ENCODE data around the gene FNDC5. TPM values are rescaled to one million over a fixed set of nuclear protein-coding genes. Genes with fewer than 3 reads are reported as not detected.
A peak's percentile ranks its signal among the peaks of the same experiment; 100 is the strongest.

The FNDC5 gene
- total RNA-seq, 1 experiment from 2014 or later, result 4.5 TPM

GRCh38 chr1:32877211-32878110 lies 6.7 kb upstream of the FNDC5 start:
- Histone ChIP-seq H3K4me2 (ENCODE audit: insufficient read depth, insufficient read length, low read length) (no peak overlapping the region), H4K91ac (ENCODE audit: insufficient read length, low read depth, low read length) (no peak overlapping the region), H3K9ac (ENCODE audit: extremely low read depth, insufficient read length, low read length) (no peak overlapping the region), H3K9me3 (ENCODE audit: control insufficient read depth, low read depth, low read length) (no peaks in the 10 kb centered on the region), H2AFZ (ENCODE audit: low read length) (no peak overlapping the region), H2BK15ac (ENCODE audit: low read depth, low read length) (no peak overlapping the region), H3K23ac (ENCODE audit: insufficient read length, low read depth, low read length) (no peak overlapping the region), H2BK5ac (ENCODE audit: insufficient read length, low read length) (no peak overlapping the region), H3K4ac (ENCODE audit: low read depth, low read length) (no peak overlapping the region), H4K5ac (ENCODE audit: insufficient read length, low read depth, low read length) (no peak overlapping the region), H4K8ac (replicated peaks; ENCODE audit: insufficient read length, low read depth, low read length) (no peak overlapping the region), H4K20me1 (ENCODE audit: control insufficient read depth, insufficient read depth, insufficient read length) (no peaks in the 10 kb centered on the region), H3K27ac (ENCODE audit: insufficient read length, low read depth, low read length) (no peak overlapping the region), H3K4me1 (ENCODE audit: insufficient read depth, low read length) (peaks cover 3% of the 10 kb centered on the region; the same call in 1 of the 2 replicates), H2AK5ac (ENCODE audit: insufficient read length, low read length) (no peak overlapping the region), H3K23me2 (ENCODE audit: insufficient read length, low read depth, low read length, poor library complexity, severe bottlenecking) (no peaks in the 10 kb centered on the region), H3K79me2 (ENCODE audit: insufficient read depth, low read length) (no peaks in the 10 kb centered on the region), H3K56ac (ENCODE audit: insufficient read length, low read depth, low read length) (no peak overlapping the region), H3T11ph (ENCODE audit: low read length) (no peak overlapping the region), H2BK20ac (ENCODE audit: low read depth, low read length, poor library complexity, severe bottlenecking) (no peak overlapping the region), H3K27me3 (ENCODE audit: insufficient read depth, low read length) (no peaks in the 10 kb centered on the region), H3K14ac (ENCODE audit: insufficient read depth, low read length) (no peak overlapping the region), H3K18ac (ENCODE audit: insufficient read length, low read depth, low read length) (no peak overlapping the region), H2BK12ac (ENCODE audit: insufficient read length, low read depth, low read length) (no peak overlapping the region), H3K79me1 (ENCODE audit: insufficient read depth, low read depth, low read length, poor library complexity, severe bottlenecking) (no peaks in the 10 kb centered on the region), H2BK120ac (ENCODE audit: low read depth, low read length, poor library complexity, severe bottlenecking) (no peak overlapping the region)
- Mint-ChIP-seq H3K4me3 (peak overlapping the region in 1 of 2 experiments; percentile 35; a peak in 2 of 5 replicates), H3K27me3 (ENCODE audit: low read depth) (peaks cover 11% of the 10 kb centered on the region), H3K36me3 (ENCODE audit: insufficient read depth in 1 of 3, low read depth in 3 of 3) (no peaks in the 10 kb centered on the region), H3K9me3 (no peaks in the 10 kb centered on the region), H3K4me1 (peaks cover 29 to 51% of the 10 kb centered on the region in 2 experiments), H3K27ac (no peak overlapping the region; a peak in 1 of 7 replicates)
- no peak for DNase-seq
- TF ChIP-seq CTCF (conservative IDR thresholded peaks at IDR 0.05), result no peak
- no CpG with 5 or more reads among the region's 13 CpGs for WGBS (ENCODE audit: extremely low coverage, insufficient read length, low lambda C conversion rate)
